AG08395 (cell line): Measurements from ENCODE around the gene DNPH1.

Experiments
- DNase-seq: peaks from one replicate; pipeline ENCODE4 v3.0.0; 2012; ENCODE audit warnings: mixed read lengths, low spot score

The DNPH1 gene

GRCh38 chr6:43211955-43212354 lies 17.3 kb downstream of the DNPH1 start:
- DNase-seq = no peak

GRCh38 chr6:43207286-43207685 lies 22.0 kb downstream of the DNPH1 start:
- DNase-seq = no peak

GRCh38 chr6:43205849-43206248 lies 23.4 kb downstream of the DNPH1 start:
- no peak for DNase-seq

DNA sequence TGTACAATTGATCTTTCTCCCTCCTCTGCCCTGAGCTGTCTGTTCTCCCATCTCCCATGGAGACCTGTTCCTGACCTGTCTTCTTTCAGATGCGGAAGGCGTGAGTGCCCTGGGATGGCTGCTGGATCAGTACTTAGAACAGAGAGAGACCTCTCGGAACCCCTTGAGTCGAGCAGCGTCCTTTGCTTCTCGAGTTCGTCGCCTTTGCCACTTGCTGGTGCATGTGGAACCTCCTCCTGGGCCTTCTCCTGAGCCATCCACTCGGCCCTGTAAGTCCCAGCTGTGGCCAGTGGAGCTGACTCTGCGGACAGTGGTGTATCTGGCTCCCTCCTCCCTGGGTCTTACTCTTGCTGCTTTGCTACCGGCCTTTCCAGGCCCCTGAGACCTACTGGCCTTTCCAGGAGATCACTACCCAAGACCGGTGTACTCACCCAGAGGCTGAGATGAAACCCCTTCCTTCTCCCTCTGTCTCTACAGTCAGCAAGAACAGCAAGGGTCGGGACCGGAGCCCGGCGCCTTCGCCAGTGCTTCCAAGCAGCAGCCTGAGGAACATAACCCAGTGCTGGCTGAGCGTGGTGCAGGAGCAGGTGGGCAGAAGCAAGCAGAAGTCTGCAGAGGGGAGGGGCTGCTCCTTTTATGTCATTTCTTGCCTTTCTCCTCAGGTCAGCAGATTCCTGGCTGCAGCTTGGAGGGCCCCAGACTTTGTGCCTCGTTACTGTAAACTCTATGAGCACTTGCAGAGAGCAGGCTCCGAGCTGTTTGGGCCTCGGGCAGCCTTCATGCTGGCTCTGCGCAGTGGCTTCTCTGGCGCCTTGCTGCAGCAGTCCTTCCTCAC lies 24.8 kb downstream of the DNPH1 start:
- no peak for DNase-seq

GRCh38 chr6:43203718-43204095 lies 25.6 kb downstream of the DNPH1 start:
- no peak for DNase-seq

GRCh38 chr6:43203029-43203717 lies 26.1 kb downstream of the DNPH1 start:
- no peak for DNase-seq

DNA sequence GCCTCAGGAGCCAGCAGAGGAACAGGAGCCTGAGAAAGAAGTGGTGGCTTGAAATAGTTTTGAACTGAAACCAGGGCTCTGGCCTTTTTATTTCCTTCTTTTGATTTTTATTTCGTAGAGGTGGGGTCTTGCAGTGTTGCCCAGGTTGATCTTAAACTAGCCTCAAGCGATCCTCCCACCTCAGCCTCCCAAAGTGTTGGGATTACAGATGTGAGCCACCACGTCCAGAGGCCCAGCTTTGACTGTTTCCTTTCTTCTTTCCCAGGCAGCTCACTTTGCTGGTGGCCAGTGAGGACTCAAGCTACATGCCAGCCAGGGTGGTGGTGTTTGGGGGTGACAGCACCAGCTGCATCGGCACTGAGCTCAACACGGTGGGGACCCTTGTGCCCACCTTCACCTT lies 26.8 kb downstream of the DNPH1 start:
- no peak for DNase-seq

GRCh38 chr6:43200541-43200940 lies 28.7 kb downstream of the DNPH1 start:
- DNase-seq = no peak

DNA sequence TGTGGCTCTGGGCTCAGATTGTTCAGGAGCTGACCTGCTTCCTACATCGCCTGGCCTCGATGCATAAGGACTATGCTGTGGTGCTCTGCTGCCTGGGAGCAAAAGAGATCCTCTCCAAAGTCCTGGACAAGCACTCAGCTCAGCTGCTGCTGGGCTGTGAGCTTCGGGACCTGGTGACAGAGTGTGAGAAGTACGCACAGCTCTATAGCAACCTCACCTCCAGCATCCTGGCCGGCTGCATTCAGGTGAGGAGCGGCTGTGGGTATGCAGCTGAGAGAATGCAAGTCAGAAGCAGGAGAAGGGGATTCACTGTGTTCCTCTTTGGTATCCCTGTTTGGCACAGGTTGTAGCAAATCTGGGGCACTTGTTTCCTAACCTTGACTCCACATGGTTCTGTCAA lies 29.4 kb downstream of the DNPH1 start:
- no peak for DNase-seq

GRCh38 chr6:43196337-43196736 lies 32.9 kb downstream of the DNPH1 start:
- no peak for DNase-seq

GRCh38 chr6:43193929-43194328 lies 35.4 kb downstream of the DNPH1 start:
- no peak for DNase-seq

- no peak for DNase-seq
Measured at GRCh38 chr6:43192911-43193310, 36.4 kb downstream of the DNPH1 start.

GRCh38 chr6:43189776-43190304 lies 39.4 kb downstream of the DNPH1 start:
- DNase-seq = no peak

DNA sequence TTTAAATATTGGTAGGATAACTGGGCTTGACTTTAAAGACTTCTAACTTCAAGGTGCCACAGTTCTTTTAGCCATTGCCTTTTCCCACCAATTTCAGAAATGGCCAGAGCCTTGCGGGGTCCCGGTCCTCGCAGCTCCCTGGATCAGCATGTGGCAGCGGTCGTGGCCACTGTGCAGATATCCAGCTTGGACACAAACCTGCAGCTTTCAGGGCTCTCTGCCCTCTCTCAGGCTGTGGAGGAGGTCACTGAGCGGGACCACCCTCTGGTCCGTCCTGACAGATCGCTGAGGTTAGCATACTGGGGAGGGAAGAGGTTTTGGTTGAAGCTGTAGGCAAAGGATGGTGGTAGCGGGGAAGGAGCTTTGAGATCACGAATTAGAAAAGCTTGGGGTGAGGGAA lies 40.9 kb downstream of the DNPH1 start:
- DNase-seq = no peak

GRCh38 chr6:43187821-43188220 lies 41.5 kb downstream of the DNPH1 start:
- DNase-seq = no peak

GRCh38 chr6:43186706-43187105 lies 42.6 kb downstream of the DNPH1 start:
- no peak for DNase-seq

GRCh38 chr6:43186019-43186418 lies 43.3 kb downstream of the DNPH1 start:
- DNase-seq = no peak

DNA sequence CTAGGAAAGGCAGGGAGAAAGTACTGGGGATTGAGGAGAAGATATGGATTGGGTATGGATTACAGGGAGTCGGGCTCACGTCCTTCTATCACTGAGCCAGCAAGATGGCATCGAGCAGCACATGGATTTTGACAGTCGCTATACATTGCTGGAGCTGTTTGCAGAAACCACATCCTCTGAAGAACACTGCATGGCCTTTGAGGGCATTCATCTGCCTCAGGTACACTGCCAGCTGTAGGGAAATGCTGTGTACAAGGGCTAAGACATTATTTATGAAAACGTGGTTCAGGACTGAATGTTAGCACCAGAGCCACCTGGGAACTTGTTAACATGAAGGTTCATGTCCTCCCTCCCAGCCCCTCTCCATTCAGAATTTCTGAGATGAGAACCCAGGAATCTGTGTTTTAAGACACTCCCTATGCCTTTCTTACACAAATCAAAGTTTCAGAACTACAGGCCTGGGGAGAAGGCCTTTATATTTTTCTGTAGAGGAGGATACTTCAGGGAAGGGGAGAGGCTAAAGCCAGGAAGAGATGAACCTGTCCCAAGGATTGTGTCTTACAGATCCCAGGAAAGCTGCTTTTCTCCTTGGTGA lies 43.8 kb downstream of the DNPH1 start:
- no peak for DNase-seq

GRCh38 chr6:43184268-43184985 lies 44.9 kb downstream of the DNPH1 start:
- no peak for DNase-seq

DNA sequence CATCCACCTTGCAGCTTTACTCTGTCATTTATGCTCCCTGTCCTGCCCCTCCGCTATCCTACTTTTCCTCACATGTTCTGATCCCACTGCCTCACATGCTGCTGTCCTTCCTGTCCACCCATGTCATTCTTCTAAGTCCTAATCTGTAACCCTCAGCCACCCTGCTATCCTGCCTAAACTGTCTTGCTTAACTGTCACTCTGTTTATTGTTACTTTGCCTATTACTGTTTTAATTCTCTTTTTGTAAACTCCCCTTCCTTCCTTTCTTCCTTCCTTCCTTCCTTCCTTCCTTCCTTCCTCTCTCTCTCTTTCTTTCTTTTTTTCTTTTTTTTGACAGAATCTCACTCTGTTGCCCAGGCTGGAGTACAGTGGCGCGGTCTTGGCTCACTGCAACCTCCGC lies 45.8 kb downstream of the DNPH1 start:
- no peak for DNase-seq

- DNase-seq = peak; percentile 85
Measured at GRCh38 chr6:43181942-43182860, 47.1 kb downstream of the DNPH1 start, which contains the start of gene CUL9. Gene CUL9, plus strand, starts transcription at chr6:43182196. Its CDS starts 2,115 bp downstream, at chr6:43184311.
